Measurements from ENCODE around the gene ERP27. TPM values are rescaled to one million over a fixed set of nuclear protein-coding genes. Genes with fewer than 3 reads are reported as not detected.

ERP27 gene
- total RNA-seq, 1 experiment from 2014 or later = not detected

DNA sequence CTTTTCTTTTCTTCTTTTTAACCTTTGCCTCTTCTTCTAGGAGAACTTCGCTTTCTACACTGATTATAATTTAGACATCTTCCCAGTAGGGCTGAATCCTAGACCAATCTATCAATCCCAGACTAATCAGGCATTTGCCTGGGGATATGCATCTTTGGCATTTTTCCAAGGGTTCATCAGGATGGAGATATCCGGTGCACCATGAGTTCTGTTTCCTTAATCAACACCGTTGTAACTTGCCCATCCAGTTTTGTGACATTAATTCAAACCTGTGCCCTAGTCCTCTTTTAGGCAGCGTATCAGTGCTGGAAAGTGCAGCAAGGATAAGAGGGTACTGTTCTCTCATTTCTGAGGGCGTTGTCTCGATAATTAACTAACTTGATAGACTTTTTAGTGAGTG lies 52.1 kb downstream of the ERP27 start:
- DNase-seq (ENCODE audit: low spot score) (no peak), ATAC-seq (no peak)
- Mint-ChIP-seq H3K27ac (no peak overlapping the region), H3K9me3 (no peaks in the 10 kb centered on the region), H3K27me3 (ENCODE audit: low read depth) (no peaks in the 10 kb centered on the region; the same call in 1 of the 2 replicates), H3K4me3 (no peak overlapping the region), H3K4me1 (peaks cover 13% of the 10 kb centered on the region), H3K36me3 (no peaks in the 10 kb centered on the region)
- ChIA-PET CTCF (no interaction called here), POLR2A (interaction anchor here (0.6 kb wide), 1 partner anchor 637 kb away, joined by 3 read pairs; no protein-coding TSS in a partner anchor)
- TF ChIP-seq, protein P1, sequence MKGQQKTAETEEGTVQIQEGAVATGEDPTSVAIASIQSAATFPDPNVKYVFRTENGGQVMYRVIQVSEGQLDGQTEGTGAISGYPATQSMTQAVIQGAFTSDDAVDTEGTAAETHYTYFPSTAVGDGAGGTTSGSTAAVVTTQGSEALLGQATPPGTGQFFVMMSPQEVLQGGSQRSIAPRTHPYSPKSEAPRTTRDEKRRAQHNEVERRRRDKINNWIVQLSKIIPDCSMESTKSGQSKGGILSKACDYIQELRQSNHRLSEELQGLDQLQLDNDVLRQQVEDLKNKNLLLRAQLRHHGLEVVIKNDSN (CRISPR knock-in tag; IDR thresholded peaks at IDR 0.05) = no peak
- TF ChIP-seq ZNF263 (CRISPR knock-in tag; IDR thresholded peaks at IDR 0.05; ENCODE audit: low read depth) = no peak
- no peak for TF ChIP-seq ZNF317 (CRISPR knock-in tag; IDR thresholded peaks at IDR 0.05; ENCODE audit: borderline replicate concordance, low read depth)
- TF ChIP-seq ZSCAN18 (CRISPR knock-in tag; IDR thresholded peaks at IDR 0.05) = no peak
- TF ChIP-seq TEAD1 (CRISPR knock-in tag; IDR thresholded peaks at IDR 0.05) = no peak
- no peak for TF ChIP-seq SP1 (CRISPR knock-in tag; conservative IDR thresholded peaks at IDR 0.05)
- no peak for TF ChIP-seq HMGXB4 (CRISPR knock-in tag; IDR thresholded peaks at IDR 0.05)
- TF ChIP-seq OVOL2 (CRISPR knock-in tag; IDR thresholded peaks at IDR 0.05; ENCODE audit: borderline replicate concordance) = no peak
- no peak for TF ChIP-seq MYBL2 (CRISPR knock-in tag; IDR thresholded peaks at IDR 0.05)
- TF ChIP-seq MLX (CRISPR knock-in tag; IDR thresholded peaks at IDR 0.05) = no peak

DNA sequence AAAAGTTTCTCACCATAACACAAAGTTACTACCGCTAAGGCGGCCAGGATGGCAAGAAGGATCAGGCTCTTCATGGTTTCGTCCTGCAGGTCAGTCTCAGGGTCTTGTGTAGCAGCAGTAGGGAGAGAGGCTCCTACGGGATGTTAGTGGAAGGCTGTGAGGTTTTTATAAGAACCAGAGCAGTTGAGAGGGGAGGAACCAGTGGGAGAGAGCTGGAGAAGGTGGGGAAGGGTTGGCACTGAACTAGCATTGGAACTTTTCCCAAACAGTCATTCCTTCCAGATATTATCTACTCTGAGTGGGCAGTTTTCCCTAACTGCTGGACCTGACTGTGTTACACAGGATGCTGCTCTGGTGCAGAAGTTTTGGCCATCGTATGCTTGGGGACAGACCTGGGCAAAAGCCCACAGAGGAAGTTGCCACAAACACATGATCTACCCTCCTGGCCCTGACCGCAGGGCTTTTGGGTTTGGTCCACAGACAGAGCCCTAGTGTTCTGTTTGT lies 52.6 kb downstream of the ERP27 start, which contains the start of gene MGP:
MGP (minus strand) TSS at position 137 of the 504 bp plus-strand sequence; CDS start at position 74, 63 bp downstream.
- H3K4me3 Mint-ChIP-seq = no peak within 1 kb of the TSS
- no peak within 1 kb of the TSS for H3K27ac Mint-ChIP-seq
- CTCF ChIA-PET = no interaction called here
- no peaks in the 10 kb centered on the region for H3K36me3 Mint-ChIP-seq
- DNase-seq (ENCODE audit: low spot score) = no peak
- no peak for ATAC-seq
- H3K27me3 Mint-ChIP-seq (ENCODE audit: low read depth) = no peaks in the 10 kb centered on the region; the same call in 1 of the 2 replicates
- H3K4me1 Mint-ChIP-seq = peaks cover 11% of the 10 kb centered on the region
- no peak for TF ChIP-seq MLX (CRISPR knock-in tag; IDR thresholded peaks at IDR 0.05)
- TF ChIP-seq, protein P2, sequence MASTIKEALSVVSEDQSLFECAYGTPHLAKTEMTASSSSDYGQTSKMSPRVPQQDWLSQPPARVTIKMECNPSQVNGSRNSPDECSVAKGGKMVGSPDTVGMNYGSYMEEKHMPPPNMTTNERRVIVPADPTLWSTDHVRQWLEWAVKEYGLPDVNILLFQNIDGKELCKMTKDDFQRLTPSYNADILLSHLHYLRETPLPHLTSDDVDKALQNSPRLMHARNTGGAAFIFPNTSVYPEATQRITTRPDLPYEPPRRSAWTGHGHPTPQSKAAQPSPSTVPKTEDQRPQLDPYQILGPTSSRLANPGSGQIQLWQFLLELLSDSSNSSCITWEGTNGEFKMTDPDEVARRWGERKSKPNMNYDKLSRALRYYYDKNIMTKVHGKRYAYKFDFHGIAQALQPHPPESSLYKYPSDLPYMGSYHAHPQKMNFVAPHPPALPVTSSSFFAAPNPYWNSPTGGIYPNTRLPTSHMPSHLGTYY (CRISPR knock-in tag; IDR thresholded peaks at IDR 0.05) = no peak
- TF ChIP-seq, protein P3, sequence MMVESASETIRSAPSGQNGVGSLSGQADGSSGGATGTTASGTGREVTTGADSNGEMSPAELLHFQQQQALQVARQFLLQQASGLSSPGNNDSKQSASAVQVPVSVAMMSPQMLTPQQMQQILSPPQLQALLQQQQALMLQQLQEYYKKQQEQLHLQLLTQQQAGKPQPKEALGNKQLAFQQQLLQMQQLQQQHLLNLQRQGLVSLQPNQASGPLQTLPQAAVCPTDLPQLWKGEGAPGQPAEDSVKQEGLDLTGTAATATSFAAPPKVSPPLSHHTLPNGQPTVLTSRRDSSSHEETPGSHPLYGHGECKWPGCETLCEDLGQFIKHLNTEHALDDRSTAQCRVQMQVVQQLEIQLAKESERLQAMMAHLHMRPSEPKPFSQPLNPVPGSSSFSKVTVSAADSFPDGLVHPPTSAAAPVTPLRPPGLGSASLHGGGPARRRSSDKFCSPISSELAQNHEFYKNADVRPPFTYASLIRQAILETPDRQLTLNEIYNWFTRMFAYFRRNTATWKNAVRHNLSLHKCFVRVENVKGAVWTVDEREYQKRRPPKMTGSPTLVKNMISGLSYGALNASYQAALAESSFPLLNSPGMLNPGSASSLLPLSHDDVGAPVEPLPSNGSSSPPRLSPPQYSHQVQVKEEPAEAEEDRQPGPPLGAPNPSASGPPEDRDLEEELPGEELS (CRISPR knock-in tag; IDR thresholded peaks at IDR 0.05) = no peak
- no peak for TF ChIP-seq ZMAT4 (CRISPR knock-in tag; IDR thresholded peaks at IDR 0.05)
- TF ChIP-seq ZNF416 (CRISPR knock-in tag; IDR thresholded peaks at IDR 0.05) = no peak
- no peak for TF ChIP-seq ZBTB43 (CRISPR knock-in tag; IDR thresholded peaks at IDR 0.05)
- no peak for TF ChIP-seq FOXJ3 (CRISPR knock-in tag; IDR thresholded peaks at IDR 0.05; ENCODE audit: borderline replicate concordance)
- TF ChIP-seq, protein P4, sequence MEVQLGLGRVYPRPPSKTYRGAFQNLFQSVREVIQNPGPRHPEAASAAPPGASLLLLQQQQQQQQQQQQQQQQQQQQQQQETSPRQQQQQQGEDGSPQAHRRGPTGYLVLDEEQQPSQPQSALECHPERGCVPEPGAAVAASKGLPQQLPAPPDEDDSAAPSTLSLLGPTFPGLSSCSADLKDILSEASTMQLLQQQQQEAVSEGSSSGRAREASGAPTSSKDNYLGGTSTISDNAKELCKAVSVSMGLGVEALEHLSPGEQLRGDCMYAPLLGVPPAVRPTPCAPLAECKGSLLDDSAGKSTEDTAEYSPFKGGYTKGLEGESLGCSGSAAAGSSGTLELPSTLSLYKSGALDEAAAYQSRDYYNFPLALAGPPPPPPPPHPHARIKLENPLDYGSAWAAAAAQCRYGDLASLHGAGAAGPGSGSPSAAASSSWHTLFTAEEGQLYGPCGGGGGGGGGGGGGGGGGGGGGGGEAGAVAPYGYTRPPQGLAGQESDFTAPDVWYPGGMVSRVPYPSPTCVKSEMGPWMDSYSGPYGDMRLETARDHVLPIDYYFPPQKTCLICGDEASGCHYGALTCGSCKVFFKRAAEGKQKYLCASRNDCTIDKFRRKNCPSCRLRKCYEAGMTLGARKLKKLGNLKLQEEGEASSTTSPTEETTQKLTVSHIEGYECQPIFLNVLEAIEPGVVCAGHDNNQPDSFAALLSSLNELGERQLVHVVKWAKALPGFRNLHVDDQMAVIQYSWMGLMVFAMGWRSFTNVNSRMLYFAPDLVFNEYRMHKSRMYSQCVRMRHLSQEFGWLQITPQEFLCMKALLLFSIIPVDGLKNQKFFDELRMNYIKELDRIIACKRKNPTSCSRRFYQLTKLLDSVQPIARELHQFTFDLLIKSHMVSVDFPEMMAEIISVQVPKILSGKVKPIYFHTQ (CRISPR knock-in tag; IDR thresholded peaks at IDR 0.05) = no peak
- no peak for TF ChIP-seq JAZF1 (CRISPR knock-in tag; IDR thresholded peaks at IDR 0.05)
- POLR2A ChIA-PET = no interaction called here
- H3K9me3 Mint-ChIP-seq = no peaks in the 10 kb centered on the region

All from WTC11 (cell line).